Measurements from ENCODE around the gene APCDD1.
A peak's percentile ranks its signal among the peaks of the same experiment; 100 is the strongest.
"Not testable (repeated sequence)": the region's sequence is repeated elsewhere in the genome, so short reads cannot be mapped to it uniquely, and the experiment has no call there.

APCDD1 gene

GRCh38 chr18:10497206-10497749, 42.8 kb downstream of the APCDD1 start:
- no peak for DNase-seq

GRCh38 chr18:10499230-10499629, 44.8 kb downstream of the APCDD1 start:
- no peak for DNase-seq

GRCh38 chr18:10500038-10500437, 45.6 kb downstream of the APCDD1 start:
- no peak for DNase-seq

- no peak for DNase-seq
Measured at GRCh38 chr18:10504723-10505122, 50.3 kb downstream of the APCDD1 start.

GRCh38 chr18:10505892-10506291, 51.5 kb downstream of the APCDD1 start:
- DNase-seq = not testable (repeated sequence)

- DNase-seq = no peak
Measured at GRCh38 chr18:10508591-10508990, 54.2 kb downstream of the APCDD1 start.

GRCh38 chr18:10511236-10511635, 56.8 kb downstream of the APCDD1 start:
- no peak for DNase-seq

GRCh38 chr18:10514082-10514481, 59.6 kb downstream of the APCDD1 start:
- no peak for DNase-seq

GRCh38 chr18:10514601-10515000, 60.2 kb downstream of the APCDD1 start:
- peak in 1 of 2 experiments; percentile 35 for DNase-seq

GRCh38 chr18:10515456-10515855, 61.0 kb downstream of the APCDD1 start:
- DNase-seq = no peak

- DNase-seq = no peak
Measured at GRCh38 chr18:10516078-10516477, 61.6 kb downstream of the APCDD1 start.

- DNase-seq = peak; percentile 72 to 85
Measured at GRCh38 chr18:10518595-10519255, 64.3 kb downstream of the APCDD1 start.

- no peak for DNase-seq
Measured at GRCh38 chr18:10519366-10519765, 64.9 kb downstream of the APCDD1 start.

- peak; percentile 83 to 92 for DNase-seq
Measured at GRCh38 chr18:10519999-10520935, 65.8 kb downstream of the APCDD1 start.

- no peak for DNase-seq
Measured at GRCh38 chr18:10521566-10521965, 67.1 kb downstream of the APCDD1 start.

- no peak for DNase-seq
Measured at GRCh38 chr18:10522574-10522973, 68.1 kb downstream of the APCDD1 start.

- DNase-seq = no peak
Measured at GRCh38 chr18:10523544-10523943, 69.1 kb downstream of the APCDD1 start.

GRCh38 chr18:10524507-10525370, 70.3 kb downstream of the APCDD1 start:
- DNase-seq = no peak

- DNase-seq = no peak
Measured at GRCh38 chr18:10525371-10525691, 70.9 kb downstream of the APCDD1 start.

GRCh38 chr18:10525697-10526560, 71.5 kb downstream of the APCDD1 start, which contains the start of gene NAPG:
NAPG (plus strand) TSS chr18:10526027; CDS start chr18:10526103, 76 bp downstream.
- DNase-seq = peak; percentile 72 to 91

- no peak for DNase-seq
Measured at GRCh38 chr18:10526561-10526949, 72.1 kb downstream of the APCDD1 start.

- DNase-seq = no peak
Measured at GRCh38 chr18:10528439-10528838, 74.0 kb downstream of the APCDD1 start.

Data from NCI-H524 (cell line).